HEK293 (cell line): ENCODE measurements around the gene ANKRD44.

Source experiments
- CTCF ChIA-PET: fragments of 350-600 bp; formaldehyde crosslinking; extraction: SDS; loops from one replicate; lab custom pipeline; 2021; ENCODE audit warnings: antibody characterized with exemption; lab: Yijun Ruan, JAX
- POLR2A ChIA-PET: fragments of 300-600 bp; formaldehyde crosslinking; extraction: SDS; loops from one replicate; lab custom pipeline; 2020; ENCODE audit warnings: antibody characterized with exemption, inconsistent platforms; lab: Yijun Ruan, JAX
- H3K27ac ChIP-seq: fragments of 200-500 bp; sonication (Bioruptor generic); 2 replicates; pipeline ENCODE4 v1.5.1; 2014; ENCODE audit warnings: low read depth, low read length, control low read depth, inconsistent platforms; ENCODE audit errors: extremely low read depth
- H3K36me3 ChIP-seq, 2 experiments: fragments of 200-500 bp in 1 of 2; sonication (Bioruptor generic) in 1 of 2; 1 replicate in 1 of 2; 2 replicates in 1 of 2; pipeline ENCODE4 v1.5.1; 2014 to 2017; ENCODE audit warnings: inconsistent platforms in 2 of 2, low read length in 2 of 2; ENCODE audit not compliant: control insufficient read depth in 2 of 2, insufficient read depth in 1 of 2
- H3K4me1 ChIP-seq: fragments of 200-500 bp; sonication (Bioruptor generic); 2 replicates; pipeline ENCODE4 v1.5.1; 2014; ENCODE audit warnings: mild to moderate bottlenecking, low read length, inconsistent platforms; ENCODE audit not compliant: control insufficient read depth, insufficient read depth
- H3K4me3 ChIP-seq: 2 replicates; pipeline ENCODE4 v1.5.1; 2011; ENCODE audit warnings: low read depth, mild to moderate bottlenecking, control low read depth, low read length, moderate library complexity
- H3K9me3 ChIP-seq: fragments of 200-500 bp; sonication (Bioruptor generic); 2 replicates; pipeline ENCODE4 v1.5.1; 2014; ENCODE audit warnings: low read depth, low read length, inconsistent platforms; ENCODE audit not compliant: control insufficient read depth, insufficient read depth
- GFI1B ChIP-seq: fragments of 450-650 bp; formaldehyde crosslinking; IDR thresholded peaks from 2 replicates; pipeline ENCODE4 v1.5.1; 2016; ENCODE audit warnings: missing biosample characterization, missing genetic modification characterization
- KLF10 ChIP-seq: fragments of 450-650 bp; IDR thresholded peaks from 2 replicates; pipeline ENCODE4 v1.5.1; 2018; ENCODE audit warnings: missing biosample characterization, mild to moderate bottlenecking, missing genetic modification characterization
- PRDM1 ChIP-seq: fragments of 450-650 bp; formaldehyde crosslinking; IDR thresholded peaks from 2 replicates; pipeline ENCODE4; 2016; ENCODE audit warnings: missing biosample characterization, missing genetic modification characterization
- PRDM4 ChIP-seq: fragments of 450-650 bp; formaldehyde crosslinking; IDR thresholded peaks from 2 replicates; pipeline ENCODE4 v1.5.1; 2017; ENCODE audit warnings: missing biosample characterization, missing genetic modification characterization
- YY2 ChIP-seq: fragments of 450-650 bp; formaldehyde crosslinking; IDR thresholded peaks from 2 replicates; pipeline ENCODE4 v1.5.1; 2016; ENCODE audit warnings: missing biosample characterization, missing genetic modification characterization
- ZBTB11 ChIP-seq: fragments of 450-650 bp; formaldehyde crosslinking; conservative IDR thresholded peaks from 2 replicates; pipeline ENCODE4 v1.5.1; 2016; ENCODE audit warnings: low read depth, missing biosample characterization, missing genetic modification characterization
- ZBTB17 ChIP-seq: fragments of 450-650 bp; formaldehyde crosslinking; IDR thresholded peaks from 2 replicates; pipeline ENCODE4 v1.5.1; 2016; ENCODE audit warnings: missing biosample characterization, missing genetic modification characterization
- ZNF140 ChIP-seq: fragments of 450-650 bp; formaldehyde crosslinking; IDR thresholded peaks from 2 replicates; pipeline ENCODE4 v1.5.1; 2016; ENCODE audit warnings: missing biosample characterization, missing genetic modification characterization
- ZNF280C ChIP-seq: fragments of 450-650 bp; formaldehyde crosslinking; IDR thresholded peaks from 2 replicates; pipeline ENCODE4 v1.5.1; 2016; ENCODE audit warnings: missing biosample characterization, missing genetic modification characterization
- ZNF362 ChIP-seq: fragments of 450-650 bp; formaldehyde crosslinking; IDR thresholded peaks from 2 replicates; pipeline ENCODE4 v1.5.1; 2016; ENCODE audit warnings: missing biosample characterization, missing genetic modification characterization
- ZNF518A ChIP-seq: fragments of 450-650 bp; formaldehyde crosslinking; conservative IDR thresholded peaks from 2 replicates; pipeline ENCODE4 v1.5.1; 2016; ENCODE audit warnings: low read depth, missing biosample characterization, missing genetic modification characterization
- ZXDB ChIP-seq: fragments of 450-650 bp; formaldehyde crosslinking; IDR thresholded peaks from 2 replicates; pipeline ENCODE4 v1.5.1; 2016; ENCODE audit warnings: missing biosample characterization, missing genetic modification characterization

ANKRD44 gene

GRCh38 chr2:197259470-197259999 lies 51.0 kb downstream of the ANKRD44 start (continued):
- no peak for TF ChIP-seq PRDM4

- Histone ChIP-seq H3K4me3 (no peak overlapping the region), H3K27ac (no peak overlapping the region), H3K36me3 (no peaks in the 10 kb centered on the region), H3K4me1 (no peaks in the 10 kb centered on the region), H3K9me3 (no peaks in the 10 kb centered on the region)
- TF ChIP-seq ZNF518A (no peak), ZNF280C (tag by site-specific recombination) (no peak), YY2 (no peak), GFI1B (tag by site-specific recombination) (no peak), ZXDB (tag by site-specific recombination) (no peak), ZBTB17 (tag by site-specific recombination) (no peak), ZBTB11 (tag by site-specific recombination) (no peak), PRDM1 (no peak), ZNF362 (tag by site-specific recombination) (no peak), ZNF140 (tag by site-specific recombination) (no peak), KLF10 (no peak)
- POLR2A ChIA-PET, result no interaction called here
- CTCF ChIA-PET, result no interaction called here
These were observed 52.0 kb downstream of the ANKRD44 start for GRCh38 chr2:197258580-197258979.
